Panc1 (cell line): ENCODE data around the gene KRT5.

ENCODE experiments used
- CTCF ChIP-seq: fragments of 450-650 bp; IDR thresholded peaks from 2 replicates; pipeline ENCODE4 v1.5.1; 2017; ENCODE audit warnings: mild to moderate bottlenecking
- POLR2AphosphoS5 ChIP-seq: IDR thresholded peaks from 2 replicates; pipeline ENCODE4 v1.6.1; 2012; ENCODE audit warnings: mild to moderate bottlenecking, low read depth, low read length, moderate library complexity
- REST ChIP-seq, 2 experiments: IDR thresholded peaks; 2 replicates each; pipeline ENCODE4 v1.6.1; 2011 to 2012; ENCODE audit warnings: low read depth in 2 of 2, control low read depth in 1 of 2, low read length in 1 of 2, mild to moderate bottlenecking in 1 of 2, moderate library complexity in 1 of 2; ENCODE audit not compliant: insufficient read depth in 1 of 2
- SIN3A ChIP-seq: IDR thresholded peaks from 2 replicates; pipeline ENCODE4 v1.6.1; 2012; ENCODE audit warnings: low read depth, mild to moderate bottlenecking, low read length, moderate library complexity, borderline replicate concordance; ENCODE audit not compliant: insufficient read depth
- TCF7L2 ChIP-seq: IDR thresholded peaks from 2 replicates; pipeline ENCODE4 v1.6.1; 2011; ENCODE audit warnings: mild to moderate bottlenecking, low read depth, low read length, inconsistent platforms

GRCh38 chr12:52518574-52519386 lies 1.4 kb downstream of the KRT5 start:
- no peak for TF ChIP-seq CTCF
- no peak for TF ChIP-seq POLR2AphosphoS5
- TF ChIP-seq REST (IDR thresholded peaks at IDR 0.05; ENCODE audit: insufficient read depth in 1 of 2, low read depth in 2 of 2, low read length in 1 of 2), result no peak
- no peak for TF ChIP-seq SIN3A
- no peak for TF ChIP-seq TCF7L2
